T-helper 2 cell treated with Interferon-gamma antibody and Interleukin-4, amounts not matched to agents 100 ng/mL and 5 ng/mL, for 36 hours (primary cell): Measurements from ENCODE around the gene CPD. TPM values are rescaled to one million over a fixed set of nuclear protein-coding genes. Genes with fewer than 3 reads are reported as not detected.

Source experiments
- intact Hi-C: fragments of 100-400 bp; cut with micrococcal nuclease; formaldehyde crosslinking; loops from one replicate; pipeline ENCODE4 v1.15.1; 2023
- total RNA-seq: library from RNA; stranded (reverse); gene quantifications from 2 replicates; pipeline ENCODE4 v1.2.3, GENCODE V29; 2022

CPD gene
- total RNA-seq, 1 donor from 2014 or later: 18.2 TPM

GRCh38 chr17:30352240-30352814 lies 26.4 kb upstream of the CPD start:
- intact Hi-C loops: no loop called here

DNA sequence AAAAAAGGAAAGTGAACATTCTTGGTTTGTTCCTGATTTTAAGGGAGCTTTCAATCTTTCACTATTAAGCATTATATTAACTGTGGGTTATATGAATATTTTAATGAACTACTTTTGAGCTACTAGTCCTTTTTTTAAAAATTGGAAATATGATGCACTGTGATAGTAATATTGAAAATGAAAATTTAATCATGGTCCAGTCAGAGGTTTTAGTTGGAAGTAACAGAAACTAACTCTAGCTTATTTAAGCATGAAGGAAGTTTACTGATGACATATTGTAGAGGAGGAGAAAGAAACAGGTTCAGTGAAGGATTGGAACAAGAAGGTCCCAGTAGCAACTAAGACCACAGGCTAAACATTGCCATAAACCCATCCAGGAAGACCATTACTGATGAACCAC lies 24.0 kb upstream of the CPD start:
- intact Hi-C loops: no loop called here

- intact Hi-C loops: no loop called here
Measured at GRCh38 chr17:30357476-30357875, 21.3 kb upstream of the CPD start.

GRCh38 chr17:30358055-30358760 lies 20.5 kb upstream of the CPD start:
- intact Hi-C loops: no loop called here

- intact Hi-C loops: no loop called here
Measured at GRCh38 chr17:30360086-30360808, 18.5 kb upstream of the CPD start.

- intact Hi-C loops: no loop called here
Measured at GRCh38 chr17:30361766-30362279, 16.9 kb upstream of the CPD start.

GRCh38 chr17:30363715-30364202 lies 15.0 kb upstream of the CPD start:
- intact Hi-C loops: loop anchor here (1.0 kb wide), 1 partner anchor 15 kb away; the partner anchor contains the start of gene CPD

DNA sequence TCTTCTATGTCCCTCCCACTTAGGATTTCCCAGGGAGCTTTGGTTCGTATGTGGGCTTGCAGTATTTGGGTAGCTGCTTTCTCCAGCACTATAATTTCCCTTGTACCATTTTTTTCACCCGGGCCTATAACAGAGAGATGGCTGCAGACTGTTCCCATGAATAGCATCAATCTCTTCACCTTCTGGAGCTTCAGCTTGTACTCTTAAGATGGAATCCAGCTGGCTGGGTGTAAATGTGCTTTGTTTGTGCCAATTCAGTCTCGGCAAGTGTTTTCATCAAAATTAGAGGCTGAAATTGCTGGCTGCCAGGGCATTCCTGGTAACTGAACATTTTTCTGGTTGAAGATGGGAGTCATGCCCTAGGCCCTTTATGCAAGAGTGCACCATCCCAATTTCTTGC lies 12.2 kb upstream of the CPD start:
- intact Hi-C loops: no loop called here

DNA sequence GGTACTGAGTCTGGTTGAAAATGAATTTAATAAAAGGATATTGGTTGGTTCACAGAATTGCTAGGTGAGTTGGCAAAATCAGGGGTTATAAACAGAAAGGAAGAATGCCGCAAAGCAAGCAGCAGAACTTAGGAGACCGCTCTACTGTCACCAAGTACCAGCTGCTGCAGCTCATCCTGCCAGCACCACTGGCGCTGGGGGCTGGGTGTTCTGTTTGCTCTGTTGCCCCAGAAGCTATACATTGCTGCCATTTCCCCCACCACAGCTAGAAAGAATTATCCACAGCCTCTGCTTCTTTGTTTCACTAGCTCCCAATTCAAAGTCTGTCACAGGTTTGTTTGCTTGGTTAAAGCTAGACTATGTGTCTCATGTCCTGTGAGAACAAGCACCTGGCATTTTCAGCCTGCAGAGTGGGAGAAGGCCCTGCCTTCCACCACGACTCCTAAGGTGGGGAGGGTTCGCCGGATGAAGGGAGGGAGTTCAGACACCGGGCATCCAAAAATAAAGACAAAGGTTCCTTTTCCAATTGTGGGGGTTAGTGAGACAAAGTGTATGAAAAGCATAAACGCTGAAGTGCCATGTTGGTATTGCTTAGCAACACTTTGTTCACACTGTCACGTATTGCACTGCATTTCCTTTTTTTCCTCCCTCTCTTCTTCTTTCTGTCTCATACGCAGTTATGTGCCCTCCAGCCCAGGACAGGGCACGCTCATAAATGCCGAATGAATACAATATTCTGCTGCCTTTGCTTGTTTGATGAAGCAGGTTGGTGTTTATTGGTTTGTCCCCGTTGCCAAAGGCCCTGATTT lies 9.6 kb upstream of the CPD start:
- intact Hi-C loops: no loop called here

GRCh38 chr17:30369995-30370394 lies 8.7 kb upstream of the CPD start:
- intact Hi-C loops: loop anchor here (10.0 kb wide), 1 partner anchor 345 kb away; no protein-coding TSS in a partner anchor

- intact Hi-C loops: loop anchor here (10.0 kb wide), 1 partner anchor 342 kb away; no protein-coding TSS in a partner anchor
Measured at GRCh38 chr17:30372755-30373154, 6.0 kb upstream of the CPD start.

DNA sequence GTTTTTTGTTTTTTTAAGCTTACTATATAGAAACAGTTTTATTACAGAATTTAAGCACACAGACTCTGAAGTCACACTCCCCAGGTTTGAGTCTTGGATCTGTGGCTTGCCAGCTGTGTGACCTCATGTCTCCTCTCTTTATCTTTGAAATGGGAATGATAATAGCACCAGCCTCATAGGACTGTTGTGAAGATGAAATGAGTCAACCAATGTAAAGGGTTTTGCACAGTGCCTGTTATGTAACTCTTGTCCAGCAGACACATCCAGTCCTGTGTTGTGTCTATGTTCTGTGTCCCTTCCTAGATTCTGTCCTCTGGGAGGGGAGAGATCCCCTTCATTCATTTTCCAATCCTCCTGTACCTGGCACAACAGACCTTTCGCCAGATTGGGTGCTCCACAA lies 3.1 kb upstream of the CPD start:
- intact Hi-C loops: loop anchor here (5.0 to 10.0 kb wide), 2 partner anchors 33 to 339 kb away; no protein-coding TSS in a partner anchor

DNA sequence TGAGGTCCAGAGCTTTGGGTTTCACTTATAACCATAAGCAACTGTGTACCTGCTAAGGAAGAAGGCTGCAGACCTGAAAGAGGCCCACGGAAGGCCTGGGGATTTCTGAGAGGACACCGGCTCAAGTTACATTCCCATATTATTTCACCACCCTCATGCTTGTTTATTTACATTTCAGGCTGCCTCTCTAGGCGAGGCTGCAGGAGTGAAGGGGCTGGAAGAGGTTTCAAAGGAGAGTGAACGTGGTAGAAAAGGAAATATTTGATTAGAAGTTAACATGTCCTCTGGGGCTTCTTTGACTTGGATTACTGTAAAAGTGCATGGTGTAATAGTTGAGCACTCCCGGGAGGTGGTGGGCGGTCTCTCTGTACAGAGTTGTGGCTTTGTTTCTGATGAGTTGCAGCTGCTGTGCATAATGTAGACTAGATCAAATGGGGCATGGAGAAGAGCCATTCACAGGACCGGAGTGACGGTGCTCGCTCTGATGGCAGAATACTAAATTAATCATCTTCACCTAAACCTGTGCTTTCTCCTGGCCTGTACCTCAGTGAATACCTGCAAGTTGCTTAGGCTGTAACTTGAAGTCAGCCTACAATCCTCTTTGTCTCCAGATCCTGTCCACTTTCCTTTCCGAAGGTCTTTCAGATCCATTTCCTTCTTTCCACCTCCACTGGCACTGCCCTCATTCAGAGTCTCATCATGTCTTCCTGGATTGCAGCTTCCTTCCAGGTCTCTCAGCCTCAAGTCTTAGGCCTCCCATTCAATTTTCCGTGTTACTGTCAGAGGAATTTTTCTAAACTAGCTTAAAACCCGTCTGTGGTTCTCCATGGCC lies 1.9 kb upstream of the CPD start:
- intact Hi-C loops: loop anchor here (5.0 to 10.0 kb wide), 2 partner anchors 35 to 338 kb away; no protein-coding TSS in a partner anchor

GRCh38 chr17:30377574-30378240 lies 1.0 kb upstream of the CPD start:
- intact Hi-C loops: loop anchor here (1.0 to 10.0 kb wide), 4 partner anchors 13 to 337 kb away; no protein-coding TSS in a partner anchor

- intact Hi-C loops: loop anchor here (1.0 to 10.0 kb wide), 4 partner anchors 14 to 336 kb away; no protein-coding TSS in a partner anchor
Measured at GRCh38 chr17:30378241-30378824, 394 bp upstream of the CPD start.

- intact Hi-C loops: loop anchor here (5.0 to 10.0 kb wide), 2 partner anchors 37 to 335 kb away; no protein-coding TSS in a partner anchor
Measured at GRCh38 chr17:30379303-30379902, 676 bp downstream of the CPD start.

DNA sequence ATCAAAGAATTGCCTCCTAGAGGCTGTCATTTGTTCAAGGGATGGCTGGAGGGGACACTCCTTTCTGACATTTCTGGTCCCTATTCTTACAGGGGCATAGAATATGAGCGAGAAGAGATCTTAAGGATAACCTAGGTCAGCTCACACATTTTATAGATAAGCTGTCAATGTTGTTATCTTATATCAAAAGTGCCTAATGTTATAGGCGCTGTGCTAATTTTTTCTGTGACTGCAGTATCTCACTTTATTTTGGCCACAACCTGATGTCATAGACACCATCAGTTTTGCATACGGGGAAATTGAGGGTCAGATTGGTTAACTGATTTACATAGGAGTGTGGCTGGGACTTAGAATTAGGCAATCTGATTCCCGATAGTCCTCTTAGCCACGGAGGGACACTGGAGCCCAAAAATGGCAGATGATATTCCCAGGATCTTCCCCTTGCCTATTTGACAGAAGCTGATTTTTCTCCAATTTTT lies 1.2 kb downstream of the CPD start:
- intact Hi-C loops: loop anchor here (5.0 to 10.0 kb wide), 3 partner anchors 38 to 335 kb away; partner anchors contain the start of gene BLMH
